M059J (cell line): Measurements from ENCODE around the gene PTPN18. TPM values are rescaled to one million over a fixed set of nuclear protein-coding genes. Genes with fewer than 3 reads are reported as not detected.

ENCODE experiments used
- DNase-seq: peaks from one replicate; pipeline ENCODE4 v3.0.0-alpha.2; 2012; ENCODE audit warnings: low read depth
- total RNA-seq: library from RNA; depleted of rRNA; stranded (reverse); fragments of >200 nt; shearing (Covaris generic); gene quantifications from 2 replicates; pipeline ENCODE4 v1.2.3, GENCODE V29; 2014

The PTPN18 gene
- total RNA-seq, 1 experiment from 2014 or later = 16.5 TPM

DNA sequence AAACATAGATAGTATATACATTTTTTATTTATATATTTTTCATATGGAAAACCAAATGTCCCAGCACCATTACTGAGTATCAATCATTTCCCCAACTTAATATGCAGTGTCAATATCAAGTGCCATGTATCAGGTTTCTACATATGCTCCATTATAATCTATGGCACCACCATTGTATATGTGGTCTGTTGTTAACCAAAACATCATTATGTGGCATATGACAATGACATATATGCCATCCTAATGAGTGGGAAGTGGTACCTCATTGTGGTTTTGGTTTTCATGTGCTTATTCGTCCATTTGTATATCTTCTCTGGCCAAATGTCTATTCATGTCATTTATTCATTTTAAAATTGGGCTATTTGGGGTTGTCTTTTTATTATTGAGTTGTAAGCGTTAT lies 9.2 kb downstream of the PTPN18 start:
- DNase-seq = no peak

DNA sequence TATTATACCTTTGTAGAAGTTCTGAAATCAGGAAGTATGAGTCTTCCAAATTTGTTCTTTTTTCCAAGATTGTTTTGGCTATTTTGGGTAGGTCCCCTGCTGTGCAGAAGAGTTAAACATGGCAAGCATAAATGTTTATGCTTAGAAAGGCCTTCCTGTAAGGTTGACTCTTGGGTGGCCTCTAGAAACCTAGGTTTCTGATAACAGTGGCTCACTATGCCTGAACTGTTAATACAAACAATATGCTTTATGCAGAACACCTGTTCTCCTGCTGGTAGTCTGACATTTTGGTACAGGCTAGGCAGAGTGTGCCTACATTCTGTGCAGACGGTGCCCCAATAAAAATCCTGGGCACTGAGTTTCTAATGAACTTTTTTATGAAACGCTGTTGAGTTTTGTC lies 10.1 kb downstream of the PTPN18 start:
- DNase-seq = no peak

DNA sequence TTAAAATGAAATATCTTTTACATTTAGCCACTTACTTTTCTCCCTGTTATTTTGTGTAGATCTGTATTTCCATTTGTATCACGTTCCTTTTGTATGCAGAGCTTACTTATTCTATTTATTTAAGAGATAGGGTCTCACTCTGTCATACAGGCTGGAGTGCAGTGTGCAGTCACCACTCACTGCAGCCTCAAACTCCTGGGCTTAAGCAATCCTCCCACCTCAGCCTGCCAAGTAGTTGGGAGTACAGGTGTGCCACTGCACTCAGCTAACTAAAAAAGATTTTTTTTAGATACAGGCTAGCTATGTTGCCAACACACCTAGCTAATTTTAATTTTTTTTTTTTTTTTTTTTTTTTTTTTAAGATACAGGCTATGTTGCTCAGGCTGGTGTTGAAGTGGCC lies 10.9 kb downstream of the PTPN18 start:
- DNase-seq = no peak

DNA sequence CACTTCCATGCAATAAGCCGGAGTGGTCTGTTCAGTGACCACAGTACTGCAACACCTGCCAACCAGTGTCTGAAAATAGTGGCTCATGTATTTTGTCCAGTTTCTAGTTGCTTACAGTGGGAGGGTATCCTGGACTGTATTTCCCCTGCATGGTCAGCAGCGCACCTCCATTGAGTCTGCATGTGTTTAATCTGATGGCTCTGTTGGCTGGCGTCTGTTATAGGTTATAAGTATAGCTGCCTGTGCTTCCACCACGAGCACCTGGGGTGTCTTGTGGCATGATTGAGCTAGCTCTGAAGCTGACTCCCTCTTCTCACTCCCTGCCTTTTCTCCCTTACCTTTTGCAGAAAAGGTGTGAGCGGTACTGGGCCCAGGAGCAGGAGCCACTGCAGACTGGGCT lies 12.9 kb downstream of the PTPN18 start:
- DNase-seq = no peak

- no peak for DNase-seq
Observed at GRCh38 chr2:130369311-130369964, 13.6 kb downstream of the PTPN18 start.

DNA sequence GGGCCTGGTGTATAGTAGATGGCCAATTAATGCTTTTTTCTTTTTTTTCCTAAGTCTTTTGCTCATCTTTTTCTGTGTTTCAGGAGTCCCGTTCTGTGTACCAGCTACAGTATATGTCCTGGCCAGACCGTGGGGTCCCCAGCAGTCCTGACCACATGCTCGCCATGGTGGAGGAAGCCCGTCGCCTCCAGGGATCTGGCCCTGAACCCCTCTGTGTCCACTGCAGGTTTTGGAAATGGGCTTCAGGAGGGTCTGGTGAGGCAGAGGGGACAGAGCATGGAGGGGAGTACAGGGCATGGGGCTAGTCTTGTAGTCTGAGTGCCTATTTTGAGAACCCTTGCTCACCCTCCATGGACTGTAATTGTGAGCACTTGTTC lies 14.1 kb downstream of the PTPN18 start:
- DNase-seq = no peak

DNA sequence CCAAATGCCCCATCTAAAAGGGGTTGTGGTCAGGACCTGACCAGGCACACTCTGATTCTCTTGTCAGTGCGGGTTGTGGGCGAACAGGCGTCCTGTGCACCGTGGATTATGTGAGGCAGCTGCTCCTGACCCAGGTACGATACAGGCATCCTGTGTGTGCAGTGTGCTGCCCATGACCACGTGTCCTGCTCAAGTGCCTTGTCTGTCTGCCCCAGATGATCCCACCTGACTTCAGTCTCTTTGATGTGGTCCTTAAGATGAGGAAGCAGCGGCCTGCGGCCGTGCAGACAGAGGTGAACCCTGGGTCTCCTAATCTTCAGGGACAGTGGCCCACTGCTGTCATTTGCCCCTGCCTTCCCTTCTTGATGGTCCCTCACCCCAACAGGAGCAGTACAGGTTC lies 14.6 kb downstream of the PTPN18 start:
- DNase-seq = no peak

DNA sequence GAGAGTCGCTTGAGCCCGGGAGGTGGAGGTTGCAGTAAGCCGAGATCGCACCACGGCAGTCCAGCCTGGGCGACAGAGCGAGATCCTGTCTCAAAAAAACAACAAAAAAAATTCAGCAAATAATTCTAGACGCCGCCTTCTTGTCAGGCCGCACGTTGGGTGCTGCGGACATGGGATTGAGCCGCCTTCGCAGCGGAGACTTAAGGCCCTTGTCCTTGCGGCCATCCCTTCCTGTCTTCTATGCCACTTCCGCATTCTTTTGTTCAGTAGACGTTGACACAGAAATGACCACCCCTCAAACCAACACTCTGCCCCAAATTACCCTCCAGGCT lies 15.8 kb downstream of the PTPN18 start:
- DNase-seq = peak; percentile 56

- DNase-seq = peak; percentile 82
Observed at GRCh38 chr2:130372055-130372832, 16.4 kb downstream of the PTPN18 start.

- no peak for DNase-seq
Observed at GRCh38 chr2:130372833-130373807, 17.3 kb downstream of the PTPN18 start.

GRCh38 chr2:130373808-130374365 lies 18.0 kb downstream of the PTPN18 start:
- no peak for DNase-seq

DNA sequence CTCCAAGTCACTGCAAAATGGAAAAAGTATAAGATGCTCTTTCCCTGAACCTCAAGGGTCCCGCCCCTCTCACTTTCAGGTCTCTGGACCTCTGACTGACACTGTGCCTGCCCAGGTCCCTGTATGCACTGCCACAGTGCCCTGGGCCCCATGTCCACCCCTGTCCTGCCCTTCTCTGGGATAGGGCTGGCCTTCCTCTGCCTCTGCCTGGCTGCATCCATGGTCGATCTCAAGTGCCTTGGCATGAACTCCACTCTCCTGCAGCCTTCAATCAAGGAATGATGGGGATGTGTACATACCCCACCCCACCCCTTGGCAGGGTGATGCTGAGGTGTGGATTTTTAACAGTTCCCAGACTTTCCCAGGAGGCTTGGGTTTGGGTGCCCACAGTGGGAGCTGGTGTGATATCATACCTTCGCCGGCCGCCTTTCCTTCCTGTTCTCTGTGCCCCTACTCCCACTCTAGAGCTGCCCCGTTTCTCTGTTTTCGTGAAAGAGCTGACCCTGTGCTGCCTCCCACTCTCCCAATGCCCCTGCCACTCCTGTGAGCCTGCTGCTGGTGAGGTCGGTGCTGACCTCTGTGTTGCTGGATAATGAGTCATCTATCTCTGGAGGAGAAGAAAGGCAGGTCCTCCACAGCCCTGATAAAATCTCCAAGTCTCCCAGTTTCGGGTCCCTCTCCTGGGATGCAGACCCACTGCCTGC lies 18.9 kb downstream of the PTPN18 start:
- DNase-seq = peak; percentile 53

GRCh38 chr2:130375291-130376266 lies 19.7 kb downstream of the PTPN18 start:
- no peak for DNase-seq

GRCh38 chr2:130376433-130377293 lies 20.8 kb downstream of the PTPN18 start:
- no peak for DNase-seq

- DNase-seq = no peak
Observed at GRCh38 chr2:130377491-130377890, 21.6 kb downstream of the PTPN18 start.

DNA sequence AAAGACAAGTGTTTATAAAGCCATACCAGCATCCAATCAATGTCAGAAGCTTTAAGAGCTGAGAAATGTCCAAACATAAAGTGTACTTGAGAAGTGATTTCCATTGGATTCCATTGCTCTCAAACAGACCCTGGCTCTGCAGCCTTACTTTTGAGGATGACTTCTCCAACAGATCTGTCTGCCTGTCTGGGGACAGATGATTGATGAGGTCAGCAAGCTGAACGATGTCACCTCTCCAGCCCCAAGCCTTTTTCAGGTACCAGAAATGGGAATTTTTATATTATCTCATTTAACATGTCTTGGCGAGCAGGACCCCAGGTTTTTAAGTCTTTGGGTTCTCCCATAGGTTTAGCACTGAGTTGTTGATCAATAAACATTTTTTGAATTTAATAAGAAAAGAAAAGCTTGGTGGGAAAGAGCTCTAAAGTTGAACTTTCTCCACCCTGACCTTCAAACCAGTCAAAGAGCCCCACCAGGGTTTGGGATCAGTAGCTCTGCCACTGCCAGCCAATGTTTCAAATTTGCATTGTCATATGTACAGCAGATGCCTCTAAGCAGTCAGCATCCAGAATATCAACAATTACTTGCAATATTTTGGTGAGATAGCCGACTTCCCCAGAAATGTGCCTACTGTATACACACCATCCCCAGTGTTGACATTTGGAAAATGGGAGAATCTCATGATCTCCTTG lies 22.5 kb downstream of the PTPN18 start:
- no peak for DNase-seq

- no peak for DNase-seq
Observed at GRCh38 chr2:130378898-130379214, 23.0 kb downstream of the PTPN18 start.

- DNase-seq = peak; percentile 6
Observed at GRCh38 chr2:130380096-130380934, 24.5 kb downstream of the PTPN18 start.
